T-cell (primary cell): ENCODE measurements around the gene DHX35. TPM values are rescaled to one million over a fixed set of nuclear protein-coding genes. Genes with fewer than 3 reads are reported as not detected.
A peak's percentile ranks its signal among the peaks of the same experiment; 100 is the strongest.

ENCODE experiments used
- ATAC-seq, 4 experiments: fragments of 200-7000 bp in 3 of 4; fragments of 150-1000 bp in 1 of 4; cut with Tn5 transposase; replicated peaks in 1 of 4; 1 replicate in 3 of 4; 2 replicates in 1 of 4; pipeline ENCODE4 v1.10.0; 2021; ENCODE audit warnings: moderate library complexity in 3 of 4, mild to moderate bottlenecking in 2 of 4, moderate number of reproducible peaks in 1 of 4
- CTCF ChIA-PET, 2 donors: fragments of 300-600 bp; sonication (Branson Sonifier 250); formaldehyde crosslinking; loops; one replicate each; lab custom pipeline; 2022; ENCODE audit warnings: antibody characterized with exemption in 2 of 2; lab: Charles Lee
- POLR2A ChIA-PET, 2 donors: fragments of 300-600 bp; sonication (Branson Sonifier 250); formaldehyde crosslinking; loops; one replicate each; lab custom pipeline; 2022; ENCODE audit warnings: antibody characterized with exemption in 2 of 2; lab: Charles Lee
- DNase-seq, 35 experiments: peaks; one replicate each; pipeline versions ENCODE4 v3.0.0 to v3.0.0-alpha.2; 2013 to 2023
- H3K27ac ChIP-seq: one replicate; pipeline ENCODE4 v1.5.1; 2013; ENCODE audit warnings: low read length
- H3K27me3 ChIP-seq, 2 experiments: replicated peaks in 1 of 2; 1 replicate in 1 of 2; 2 replicates in 1 of 2; pipeline versions ENCODE4 v1.6.1 to v1.7.0; 2013; ENCODE audit warnings: low read length in 1 of 2, mixed read lengths in 1 of 2; ENCODE audit not compliant: control insufficient read depth in 2 of 2, insufficient read depth in 2 of 2; ENCODE audit errors: extremely low read depth in 1 of 2
- H3K36me3 ChIP-seq, 2 donors: 1 replicate in 1 of 2; 2 replicates in 1 of 2; pipeline versions ENCODE4 v1.6.1 to v1.7.0; 2013; ENCODE audit warnings: low read length in 1 of 2; ENCODE audit not compliant: control insufficient read depth in 2 of 2, insufficient read depth in 1 of 2; ENCODE audit errors: extremely low read depth in 1 of 2
- H3K4me1 ChIP-seq, 2 experiments: 1 replicate in 1 of 2; 2 replicates in 1 of 2; pipeline versions ENCODE4 v1.6.1 to v1.7.0; 2013; ENCODE audit warnings: low read length in 2 of 2, mixed read lengths in 1 of 2; ENCODE audit not compliant: insufficient read depth in 2 of 2, control insufficient read depth in 1 of 2; ENCODE audit errors: extremely low read depth in 1 of 2
- H3K4me3 ChIP-seq, 2 donors: 1 replicate in 1 of 2; 2 replicates in 1 of 2; pipeline versions ENCODE4 v1.5.1 to v1.7.0; 2013; ENCODE audit warnings: mild to moderate bottlenecking in 2 of 2, low read length in 1 of 2, moderate library complexity in 1 of 2; ENCODE audit not compliant: control insufficient read depth in 1 of 2; ENCODE audit errors: extremely low read depth in 1 of 2
- H3K9me3 ChIP-seq: 2 replicates; pipeline ENCODE4 v1.7.0; 2013
- H3K27ac Mint-ChIP-seq, 2 donors: one replicate each; pipeline ENCODE4 v1.8.0; 2020 to 2021; ENCODE audit warnings: mild to moderate bottlenecking in 2 of 2, mixed read lengths in 2 of 2
- H3K27me3 Mint-ChIP-seq, 2 donors: one replicate each; pipeline ENCODE4 v1.8.0; 2021 to 2022; ENCODE audit warnings: mixed read lengths in 2 of 2
- H3K36me3 Mint-ChIP-seq: one replicate; pipeline ENCODE4 v1.8.0; 2021; ENCODE audit warnings: mixed read lengths
- H3K4me1 Mint-ChIP-seq, 3 donors: one replicate each; pipeline ENCODE4 v1.8.0; 2020 to 2022; ENCODE audit warnings: mixed read lengths in 3 of 3, mild to moderate bottlenecking in 1 of 3
- H3K4me3 Mint-ChIP-seq, 3 donors: one replicate each; pipeline ENCODE4 v1.8.0; 2020 to 2022; ENCODE audit warnings: mild to moderate bottlenecking in 3 of 3, mixed read lengths in 3 of 3, moderate library complexity in 3 of 3
- H3K9me3 Mint-ChIP-seq, 3 donors: one replicate each; pipeline ENCODE4 v1.8.0; 2020 to 2022; ENCODE audit warnings: mixed read lengths in 3 of 3
- WGBS: methylation state at CpG from one replicate; pipeline ENCODE4 v1.1.5; 2013; ENCODE audit warnings: missing lambda C conversion rate; ENCODE audit not compliant: insufficient coverage; 5-methylcytosine and 5-hydroxymethylcytosine counted together
- total RNA-seq, 35 experiments: library from RNA in 6 of 35; stranded (reverse) in 6 of 35; fragments of 120-200 nt in 1 of 35; gene quantifications; one replicate each; pipeline versions ENCODE4 v1.2.1 to v1.2.4 and lab custom pipeline; 2013 to 2026

The DHX35 gene
- total RNA-seq, 5 donors from 2014 or later (not counting 1 experiment from before 2014, with no cell fraction given): 8.6 to 11.5 (median 11.2) TPM

GRCh38 chr20:39045676-39046075 lies 83.5 kb downstream of the DHX35 start:
- no peak for DNase-seq
- no peak overlapping the region for H3K27ac Mint-ChIP-seq
- ATAC-seq: no peak
- ChIA-PET CTCF (interaction anchor here in 1 of 2 donors (0.9 to 1.2 kb wide), 2 partner anchors 10 to 11 kb away, joined by 3 to 5 read pairs; no protein-coding TSS in a partner anchor), POLR2A (interaction anchor here in 1 of 2 donors (0.6 kb wide), 1 partner anchor 239 kb away, joined by 3 read pairs; no protein-coding TSS in a partner anchor)
- Histone ChIP-seq H3K36me3 (peaks cover 0 to 6% of the 10 kb centered on the region in 2 donors), H3K27me3 (no peaks in the 10 kb centered on the region), H3K4me3 (no peak overlapping the region), H3K9me3 (no peaks in the 10 kb centered on the region), H3K27ac (no peak overlapping the region), H3K4me1 (peaks cover 3 to 13% of the 10 kb centered on the region in 2 experiments)
- H3K4me3 Mint-ChIP-seq: no peak overlapping the region
- peaks cover 0 to 9% (median 7%) of the 10 kb centered on the region in 3 donors for H3K4me1 Mint-ChIP-seq
- WGBS: 93% methylated on average over 6 of the region's 8 CpGs
- no peaks in the 10 kb centered on the region for H3K9me3 Mint-ChIP-seq
- no peaks in the 10 kb centered on the region for H3K27me3 Mint-ChIP-seq
- peaks cover 15% of the 10 kb centered on the region for H3K36me3 Mint-ChIP-seq

- CTCF ChIA-PET: interaction anchor here (0.6 to 3.4 kb wide), 3 partner anchors 14 to 112 kb away, joined by 4 to 13 read pairs (median 7); partner anchors contain the start of gene DHX35 (in 1 of the 2)
- POLR2A ChIA-PET: no interaction called here
- no peak overlapping the region for H3K27ac Mint-ChIP-seq
- H3K9me3 Mint-ChIP-seq: no peaks in the 10 kb centered on the region
- Histone ChIP-seq H3K4me3 (no peak overlapping the region), H3K36me3 (no peaks in the 10 kb centered on the region), H3K27me3 (no peaks in the 10 kb centered on the region), H3K4me1 (peaks cover 3 to 14% of the 10 kb centered on the region in 2 experiments), H3K27ac (no peak overlapping the region), H3K9me3 (no peaks in the 10 kb centered on the region)
- no peaks in the 10 kb centered on the region for H3K27me3 Mint-ChIP-seq
- no peak for DNase-seq
- no peak overlapping the region for H3K4me3 Mint-ChIP-seq
- ATAC-seq: no peak
- no CpG with 5 or more reads among the region's 10 CpGs for WGBS
- H3K36me3 Mint-ChIP-seq: peaks cover 8% of the 10 kb centered on the region
- peaks cover 0 to 14% (median 7%) of the 10 kb centered on the region in 3 donors for H3K4me1 Mint-ChIP-seq
These were observed 85.4 kb downstream of the DHX35 start for GRCh38 chr20:39047417-39047985.

GRCh38 chr20:39048000-39048696 lies 86.0 kb downstream of the DHX35 start:
- Histone ChIP-seq H3K4me3 (no peak overlapping the region), H3K27me3 (no peaks in the 10 kb centered on the region), H3K36me3 (no peaks in the 10 kb centered on the region), H3K4me1 (peaks cover 3 to 14% of the 10 kb centered on the region in 2 experiments), H3K9me3 (no peaks in the 10 kb centered on the region), H3K27ac (no peak overlapping the region)
- POLR2A ChIA-PET: no interaction called here
- H3K4me1 Mint-ChIP-seq: peaks cover 0 to 14% (median 7%) of the 10 kb centered on the region in 3 donors
- H3K9me3 Mint-ChIP-seq: no peaks in the 10 kb centered on the region
- H3K4me3 Mint-ChIP-seq: peak overlapping the region in 1 of 3 donors; percentile 39
- H3K36me3 Mint-ChIP-seq: peaks cover 5% of the 10 kb centered on the region
- 3% methylated on average over 3 of the region's 4 CpGs for WGBS
- peaks cover 0 to 4% of the 10 kb centered on the region in 2 donors for H3K27me3 Mint-ChIP-seq
- ATAC-seq (peak; percentile 61 to 71 (median 64)), DNase-seq (peak; percentile 12 to 83 (median 51))
- H3K27ac Mint-ChIP-seq: peak overlapping the region in 1 of 2 donors; percentile 55
- CTCF ChIA-PET: interaction anchor here (0.6 to 4.1 kb wide), 15 partner anchors 9 to 1352 kb away, joined by 3 to 33 read pairs (median 5); partner anchors contain the start of gene DHX35 (in 1 of the 2)

GRCh38 chr20:39049148-39049547 lies 87.0 kb downstream of the DHX35 start:
- DNase-seq: peak in 1 of 35 experiments; percentile 19
- 92% methylated on average over 2 of the region's 2 CpGs for WGBS
- Mint-ChIP-seq H3K9me3 (no peaks in the 10 kb centered on the region), H3K4me3 (peak overlapping the region in 2 of 3 donors; percentile 80 to 87), H3K27me3 (peaks cover 0 to 4% of the 10 kb centered on the region in 2 donors), H3K27ac (no peak overlapping the region), H3K36me3 (no peaks in the 10 kb centered on the region), H3K4me1 (peaks cover 0 to 14% (median 7%) of the 10 kb centered on the region in 3 donors)
- Histone ChIP-seq H3K4me3 (no peak overlapping the region), H3K27me3 (peaks cover 0 to 3% of the 10 kb centered on the region in 2 experiments), H3K9me3 (no peaks in the 10 kb centered on the region), H3K4me1 (peaks cover 3 to 14% of the 10 kb centered on the region in 2 experiments), H3K36me3 (no peaks in the 10 kb centered on the region), H3K27ac (no peak overlapping the region)
- ATAC-seq: no peak
- ChIA-PET POLR2A (no interaction called here), CTCF (interaction anchor here (0.6 to 4.1 kb wide), 14 partner anchors 10 to 1914 kb away, joined by 3 to 37 read pairs (median 4); partner anchors contain the start of gene DHX35 (in 1 of the 2))

GRCh38 chr20:39049684-39050554 lies 87.8 kb downstream of the DHX35 start:
- Histone ChIP-seq H3K36me3 (no peaks in the 10 kb centered on the region), H3K4me1 (peaks cover 3 to 14% of the 10 kb centered on the region in 2 experiments), H3K27ac (peak overlapping the region; percentile 52), H3K4me3 (peak overlapping the region; percentile 48 to 74), H3K27me3 (peaks cover 0 to 4% of the 10 kb centered on the region in 2 experiments), H3K9me3 (no peaks in the 10 kb centered on the region)
- WGBS: 2% methylated on average over 69 of the region's 69 CpGs
- Mint-ChIP-seq H3K4me1 (peaks cover 0 to 14% (median 7%) of the 10 kb centered on the region in 3 donors), H3K27ac (peak overlapping the region; percentile 24 to 79), H3K27me3 (peaks cover 0 to 6% of the 10 kb centered on the region in 2 donors), H3K9me3 (no peaks in the 10 kb centered on the region), H3K36me3 (no peaks in the 10 kb centered on the region), H3K4me3 (peak overlapping the region; percentile 80 to 87 (median 82))
- peak; percentile 42 to 90 (median 66) for DNase-seq
- peak; percentile 86 to 93 (median 91) for ATAC-seq
- ChIA-PET POLR2A (interaction anchor here in 1 of 2 donors (0.6 kb wide), 1 partner anchor 1871 kb away, joined by 5 read pairs; no protein-coding TSS in a partner anchor), CTCF (interaction anchor here (0.6 to 4.1 kb wide), 14 partner anchors 9 to 1913 kb away, joined by 3 to 37 read pairs (median 5); partner anchors contain the start of gene DHX35 (in 1 of the 2))
